KBM-7 (cell line): ENCODE results near the gene ASF1B.

Experiments
- DNase-seq: peaks from one replicate; pipeline ENCODE4 v3.0.0-alpha.2; 2015
- in situ Hi-C: fragments of 300-500 bp; cut with MboI; formaldehyde crosslinking; loops from 2 replicates; pipeline ENCODE4 v1.14.3; 2020; ENCODE audit warnings: low sequenced_read_pairs, low pct_unique_long_range_greater_than_20kb, mixed read lengths

Gene ASF1B

DNA sequence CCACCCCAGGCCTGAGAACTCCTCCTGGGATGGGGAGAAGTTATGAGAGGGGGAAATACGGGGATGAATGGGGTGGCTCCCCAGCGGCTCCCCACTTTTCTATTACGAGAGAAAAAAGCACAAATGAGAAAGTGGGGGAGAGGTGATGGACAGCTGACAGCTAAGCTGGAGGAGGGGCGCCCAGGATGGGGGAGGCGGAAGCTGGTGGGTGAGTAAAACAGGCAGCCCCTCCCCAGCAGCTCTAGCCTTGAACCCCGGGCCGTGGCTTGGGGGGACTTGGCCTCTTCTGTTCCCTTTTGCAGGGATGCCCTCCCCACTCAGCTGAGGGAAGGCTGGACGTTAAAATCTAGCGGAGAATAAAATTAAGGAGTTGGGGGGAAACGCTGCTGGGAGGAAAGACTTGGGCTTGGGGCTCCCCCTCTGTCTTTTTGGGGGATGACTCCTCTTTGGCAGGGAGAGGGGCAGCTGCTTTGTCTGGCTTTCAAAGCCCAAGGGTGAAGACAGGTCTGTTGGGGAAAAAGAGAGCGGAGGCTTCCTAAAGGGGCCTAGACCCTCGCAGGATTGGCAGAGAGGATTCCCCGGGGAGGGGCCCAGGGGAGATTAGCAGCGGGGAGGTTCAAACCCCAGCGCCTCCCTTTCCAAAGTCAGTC is 44.5 kb downstream of the ASF1B start:
- no peak for DNase-seq
- in situ Hi-C loops: no loop called here

DNA sequence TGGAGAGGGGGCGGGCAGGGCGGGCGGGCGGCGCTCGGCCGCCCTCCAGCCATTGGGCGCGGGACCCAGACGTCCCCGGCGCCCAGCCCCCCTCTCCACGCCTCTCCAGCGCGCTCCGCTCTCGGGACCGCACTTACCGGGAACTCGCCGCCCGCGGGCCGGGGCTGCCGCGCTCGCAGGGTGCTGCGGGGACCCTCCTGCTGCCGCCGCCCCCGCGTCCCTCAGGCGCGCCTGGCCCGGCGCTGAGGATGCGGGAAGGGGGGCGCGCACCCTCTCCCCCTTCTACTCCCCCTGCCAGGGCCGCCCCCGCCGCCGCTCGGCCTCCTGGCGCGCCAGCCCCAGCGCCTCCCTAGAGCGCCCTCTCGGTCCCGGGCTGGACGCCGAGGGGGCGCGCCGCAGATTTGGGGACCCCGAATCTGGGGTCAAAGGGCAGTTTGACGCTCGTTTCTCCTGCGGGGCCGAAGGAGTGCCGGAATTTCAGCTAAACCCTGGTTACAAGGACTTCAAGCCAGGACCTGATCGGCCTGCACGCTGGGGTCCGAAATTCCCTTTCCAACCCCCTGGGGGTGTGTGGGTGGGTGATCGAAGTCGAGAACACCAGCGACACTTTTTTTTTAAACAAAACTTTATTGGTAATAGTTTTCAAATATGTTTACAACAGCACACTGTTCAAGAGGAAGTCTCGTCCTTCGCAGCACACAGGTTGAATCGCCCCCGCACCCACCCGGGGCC is 45.1 kb downstream of the ASF1B start:
- DNase-seq: peak; percentile 86
- in situ Hi-C loops: no loop called here

DNA sequence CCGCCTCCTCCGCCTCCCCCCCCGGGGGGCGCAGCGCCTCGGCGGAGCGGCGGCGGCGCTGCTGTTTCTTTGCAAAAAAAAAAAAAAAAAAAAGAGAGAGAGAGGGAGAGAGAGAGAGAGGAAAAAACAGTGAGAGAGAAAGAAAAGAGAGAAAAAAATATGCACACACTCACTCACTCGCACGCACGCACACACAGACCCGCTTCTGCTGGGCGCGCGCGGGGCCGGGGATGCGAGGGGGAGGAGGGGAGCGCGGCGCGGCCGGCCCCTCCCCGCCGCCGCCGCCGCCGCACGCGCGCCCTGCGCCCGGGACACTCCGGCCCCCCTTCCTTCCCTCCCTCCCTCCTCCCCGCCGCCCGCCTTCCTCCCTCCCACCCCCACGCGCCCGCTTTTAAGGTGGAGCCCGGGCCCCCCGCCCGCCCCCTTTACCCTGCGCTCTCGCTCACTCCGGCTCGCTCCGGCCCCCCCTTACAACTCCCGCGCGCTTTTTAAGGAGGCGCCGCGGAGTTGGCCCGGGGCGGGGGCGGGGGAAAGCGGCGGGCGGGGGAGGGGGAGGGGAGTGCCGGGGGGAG is 45.8 kb downstream of the ASF1B start, which contains the start of gene SAMD1:
TSS of gene SAMD1 (minus strand) at position 243 of the 572 bp plus-strand sequence.
- in situ Hi-C loops: no loop called here
- DNase-seq: peak; percentile 48

DNA sequence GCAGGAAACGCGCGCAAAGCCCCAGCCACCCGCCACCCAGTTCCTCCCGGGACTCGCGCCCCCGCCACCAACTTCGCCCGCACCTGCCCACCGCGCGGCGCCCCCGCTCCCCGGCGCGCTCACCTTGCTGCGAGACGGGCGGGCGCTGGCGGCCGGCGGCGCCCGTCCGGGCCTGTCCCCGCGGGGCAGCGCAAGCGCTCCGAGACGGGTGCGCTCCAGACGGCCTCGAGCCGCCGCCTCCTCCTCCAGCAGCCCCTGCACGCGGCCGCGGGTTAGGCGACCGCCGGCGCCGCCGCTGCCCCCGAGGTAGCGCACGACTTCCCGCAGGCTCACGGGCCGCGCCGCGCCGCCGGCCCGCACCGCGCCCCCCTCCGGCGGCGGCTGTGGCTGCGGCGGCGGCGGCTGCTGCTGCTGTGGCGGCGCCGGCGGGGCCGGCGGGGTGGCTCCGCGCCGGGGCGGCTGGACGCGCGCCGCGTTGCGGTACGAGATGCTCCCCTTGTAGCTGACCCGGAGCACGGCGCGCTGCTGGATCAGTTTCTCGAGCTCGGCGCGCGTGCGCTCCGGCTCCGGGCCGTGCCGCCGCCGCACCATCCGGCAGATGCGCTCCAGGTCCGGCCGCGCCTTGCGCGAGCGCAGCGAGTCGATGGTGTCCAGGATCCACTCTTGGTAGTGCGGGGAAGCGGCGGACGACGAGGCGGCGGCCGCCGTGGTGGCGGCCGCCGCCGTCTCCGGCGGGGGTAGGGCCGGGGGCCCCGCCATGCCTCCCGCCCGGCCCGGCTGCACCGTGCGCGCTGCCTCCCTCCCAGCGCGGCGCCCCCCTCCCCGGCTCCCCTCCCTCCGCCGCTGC is 46.5 kb downstream of the ASF1B start:
- in situ Hi-C loops: no loop called here
- DNase-seq: peak; percentile 37

DNA sequence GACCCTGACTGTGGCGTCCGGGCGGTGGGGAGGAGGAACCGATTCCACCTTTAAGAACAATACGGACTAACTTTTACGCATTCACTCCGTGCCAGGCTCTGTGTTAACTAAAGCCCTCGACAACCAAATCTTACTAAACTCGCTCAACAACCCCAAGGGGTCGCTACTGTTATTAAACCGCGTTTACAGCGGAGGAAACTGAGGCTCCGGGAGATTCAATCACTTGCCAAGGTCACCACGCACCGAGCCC is 47.1 kb downstream of the ASF1B start:
- in situ Hi-C loops: no loop called here
- DNase-seq: no peak

DNA sequence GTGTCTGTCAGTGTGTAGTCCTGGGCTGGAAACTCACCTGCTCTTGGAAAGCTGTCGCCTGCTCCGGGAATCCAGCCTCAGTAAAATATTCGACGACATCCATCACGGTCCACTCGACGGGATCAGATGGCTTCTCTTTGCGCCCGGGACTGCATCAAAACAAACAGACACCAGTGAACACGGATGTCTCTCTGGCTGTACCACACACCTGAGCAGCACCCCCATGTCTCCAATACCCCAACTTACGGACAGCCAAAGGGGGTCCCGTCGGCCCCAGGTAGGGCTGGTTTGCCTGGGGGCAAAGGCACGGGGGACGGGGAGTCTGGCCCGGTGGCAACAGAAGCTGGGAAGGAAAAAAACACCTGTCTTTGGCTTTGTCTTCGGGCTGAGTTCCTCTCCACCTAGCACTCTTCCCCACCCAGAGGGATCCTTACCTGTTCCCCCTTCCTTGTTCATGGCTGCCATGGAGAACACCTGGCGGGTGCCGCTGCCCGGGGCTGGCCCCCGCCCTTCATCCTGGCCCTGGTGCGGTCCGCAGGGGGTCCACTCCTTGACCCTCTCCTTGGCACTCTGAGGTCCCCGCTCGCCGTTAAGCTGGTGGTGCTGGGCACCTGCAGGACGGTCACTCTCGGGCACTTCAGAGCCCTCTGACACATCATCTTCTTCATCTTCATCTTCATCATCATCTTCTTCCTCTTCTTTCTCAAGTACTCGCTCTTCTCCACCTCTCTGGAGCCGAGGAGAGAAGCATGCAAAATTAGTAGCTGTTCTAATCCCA is 47.6 kb downstream of the ASF1B start:
- in situ Hi-C loops: no loop called here
- DNase-seq: no peak

DNA sequence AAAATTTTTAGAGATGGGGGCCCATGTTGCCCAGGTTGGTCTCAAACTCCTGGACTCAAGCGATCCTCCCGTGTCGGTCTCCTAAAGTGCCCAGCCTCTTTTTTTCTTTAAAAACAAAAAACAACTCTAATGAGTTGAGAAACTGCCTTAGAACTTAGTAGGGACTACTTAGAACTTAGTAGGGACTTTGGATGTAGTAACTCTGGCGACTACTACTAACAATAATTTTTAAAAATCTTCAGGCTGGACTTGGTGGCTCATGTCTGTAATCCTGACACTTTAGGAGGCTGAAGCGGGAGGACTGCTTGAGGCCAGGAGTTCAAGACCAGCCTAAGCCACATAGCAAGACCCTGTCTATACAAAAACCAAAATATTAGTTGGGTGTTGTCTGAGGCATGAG is 50.3 kb downstream of the ASF1B start:
- in situ Hi-C loops: no loop called here

DNA sequence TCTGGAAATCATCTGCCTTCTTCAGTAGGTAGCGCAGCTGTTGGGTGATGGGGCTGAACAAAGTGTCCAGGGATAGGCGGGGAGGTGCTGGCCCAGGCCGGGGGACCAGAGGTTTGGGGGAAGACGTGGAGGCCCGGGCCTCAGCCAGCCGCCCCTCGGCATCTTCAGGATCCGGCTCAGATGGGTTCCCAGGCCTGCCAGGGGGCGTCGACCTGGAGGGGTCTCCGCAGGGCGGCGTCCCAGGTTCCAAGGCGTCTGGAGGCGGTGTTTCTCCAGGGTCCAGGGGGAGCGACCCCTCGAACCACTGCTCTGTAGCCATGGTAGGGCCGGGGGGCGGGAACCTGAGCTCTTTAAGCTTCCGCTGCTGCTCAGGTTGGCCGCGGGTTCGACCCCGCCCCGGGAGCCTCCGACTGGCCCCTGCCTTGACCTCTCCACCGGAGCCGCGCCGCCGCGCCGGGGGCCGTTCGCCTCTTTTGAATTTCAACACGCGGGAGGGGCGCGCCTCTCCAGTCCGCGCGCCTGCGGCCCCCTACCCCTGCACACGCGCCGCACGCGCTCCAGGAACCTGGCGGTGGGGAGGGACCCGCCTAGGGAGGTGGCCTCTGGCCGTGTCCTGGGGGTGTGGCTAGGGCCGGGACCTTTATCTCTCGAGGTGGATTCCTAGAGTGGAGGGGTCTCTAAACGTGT is 50.9 kb downstream of the ASF1B start, which contains the start of gene C19orf67:
TSS of gene C19orf67 (minus strand) at position 475 of the 687 bp plus-strand sequence. CDS start at position 319, 156 bp downstream.
- DNase-seq: no peak
- in situ Hi-C loops: no loop called here

More for the DNA sequence above, 50.3 kb downstream of the ASF1B start:
- no peak for DNase-seq

DNA sequence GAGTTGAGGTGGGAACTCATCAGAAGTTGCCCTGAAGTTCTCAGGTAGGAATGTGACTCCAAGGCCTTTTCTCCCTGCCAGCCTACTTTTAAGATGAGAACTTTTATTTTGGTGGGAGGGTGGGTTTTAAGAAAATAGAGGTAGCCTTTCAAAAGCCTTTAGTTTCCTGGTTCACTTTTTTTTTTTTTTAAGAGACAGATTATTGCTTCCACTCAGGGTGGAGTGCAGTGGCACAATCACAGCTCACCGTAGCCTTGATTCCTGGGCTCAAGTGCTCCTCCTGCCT is 53.8 kb downstream of the ASF1B start:
- in situ Hi-C loops: no loop called here
- no peak for DNase-seq

DNA sequence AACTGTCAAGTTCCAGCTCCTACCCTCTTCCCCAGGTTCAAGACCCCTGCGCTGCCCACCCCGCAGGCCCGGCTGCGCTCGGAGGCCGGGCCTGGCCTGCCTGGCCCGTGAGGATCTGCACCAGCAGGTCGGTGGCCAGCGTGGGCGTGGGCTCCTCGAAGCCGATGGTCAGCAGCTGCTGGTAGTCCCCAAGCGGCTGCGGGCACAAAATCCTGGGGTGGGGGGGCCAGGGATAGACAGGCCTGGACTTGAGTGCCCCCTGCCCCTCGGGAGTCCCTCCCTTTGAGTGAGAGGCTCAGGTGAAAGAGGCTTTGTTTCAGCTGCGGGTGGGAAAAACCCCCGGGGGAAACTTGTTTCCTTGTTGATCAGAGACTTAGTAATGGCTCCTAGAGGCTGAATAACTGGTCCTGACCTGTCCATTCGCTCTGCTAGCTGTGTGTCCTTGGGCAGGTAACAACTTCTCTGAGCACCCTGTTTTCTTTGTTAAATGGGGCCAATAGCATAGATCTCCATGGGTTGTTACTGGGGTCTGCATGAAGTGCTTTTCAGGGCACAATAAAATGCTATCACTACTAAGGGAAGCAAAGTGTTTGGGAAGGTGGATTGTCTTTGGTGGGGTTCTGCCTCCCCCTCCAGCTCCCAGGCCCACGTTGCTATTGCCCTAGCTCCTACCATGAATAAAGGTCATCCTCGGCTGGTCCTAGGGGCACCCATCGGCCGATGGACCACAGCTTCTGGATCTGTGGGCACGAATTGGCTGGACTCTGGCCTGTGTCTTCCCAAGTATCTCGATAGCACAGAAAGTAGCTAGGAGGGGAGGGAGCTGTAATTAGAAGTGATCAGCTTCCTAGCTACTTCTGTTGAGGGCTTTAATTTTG is 54.4 kb downstream of the ASF1B start:
- no peak for DNase-seq
- in situ Hi-C loops: no loop called here

DNA sequence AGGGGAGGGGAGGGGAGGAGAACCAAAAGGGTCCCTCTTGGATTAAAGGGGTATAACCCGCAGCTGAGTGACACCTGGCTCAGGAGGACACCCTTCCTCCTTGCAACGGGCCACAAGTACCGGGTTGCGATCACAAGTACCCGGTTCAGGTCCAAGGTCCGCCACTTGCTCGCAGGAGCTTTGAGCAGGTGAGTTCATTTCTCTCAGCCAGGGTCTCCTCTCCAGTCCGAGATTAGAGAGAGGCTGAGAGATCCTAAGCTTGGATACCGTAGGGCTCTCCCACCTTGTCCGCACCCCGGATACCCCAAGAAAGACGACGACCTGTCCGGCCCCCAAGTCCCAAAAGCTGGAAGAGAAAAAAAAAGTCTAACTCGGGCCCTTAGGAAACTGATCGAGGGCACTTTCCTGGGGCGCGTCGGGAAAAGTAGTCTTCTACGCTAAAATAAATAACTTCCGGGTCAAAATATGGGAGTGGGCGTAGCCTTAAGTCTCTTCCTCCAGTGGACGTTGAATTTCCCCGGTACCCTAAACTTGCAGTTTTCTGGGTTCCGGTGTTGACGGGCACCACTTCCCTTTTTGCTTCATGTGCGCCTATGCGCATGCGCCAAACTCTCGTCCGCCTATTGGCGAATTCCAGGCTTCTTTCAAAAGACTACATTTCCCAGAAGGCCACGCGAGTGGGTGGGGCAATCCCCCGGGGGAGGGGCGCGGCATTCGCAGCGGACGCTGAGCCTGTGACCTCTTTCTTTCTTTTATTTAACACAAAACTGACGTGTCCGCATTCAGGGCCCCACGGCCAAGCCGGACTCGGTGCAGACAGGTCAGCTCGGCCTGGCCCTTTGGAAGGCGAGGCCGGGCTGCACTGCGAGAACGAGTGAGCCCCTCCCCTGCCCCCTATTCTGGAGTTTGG is 55.2 kb downstream of the ASF1B start:
- peak; percentile 99 for DNase-seq
- in situ Hi-C loops: no loop called here

DNA sequence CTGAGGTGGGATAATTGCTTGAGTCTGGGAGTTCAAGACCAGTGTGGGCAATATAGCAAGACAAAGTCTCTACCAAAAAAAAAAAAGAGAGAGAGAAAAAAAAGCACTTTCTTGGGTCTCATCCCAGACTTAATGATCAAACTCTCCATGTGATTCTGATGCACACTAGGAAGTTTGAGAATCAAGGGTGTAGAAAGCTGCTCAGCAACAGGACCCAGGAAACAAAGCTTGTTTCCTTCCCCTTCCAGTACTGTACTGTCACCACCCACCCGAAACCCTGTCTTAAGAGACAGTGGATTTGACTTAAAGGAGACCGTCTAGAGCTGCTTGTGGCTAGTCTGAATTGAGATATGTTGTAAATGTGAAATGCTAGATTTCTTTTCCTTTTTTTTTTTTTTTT is 58.0 kb downstream of the ASF1B start:
- no peak for DNase-seq
- in situ Hi-C loops: no loop called here

DNA sequence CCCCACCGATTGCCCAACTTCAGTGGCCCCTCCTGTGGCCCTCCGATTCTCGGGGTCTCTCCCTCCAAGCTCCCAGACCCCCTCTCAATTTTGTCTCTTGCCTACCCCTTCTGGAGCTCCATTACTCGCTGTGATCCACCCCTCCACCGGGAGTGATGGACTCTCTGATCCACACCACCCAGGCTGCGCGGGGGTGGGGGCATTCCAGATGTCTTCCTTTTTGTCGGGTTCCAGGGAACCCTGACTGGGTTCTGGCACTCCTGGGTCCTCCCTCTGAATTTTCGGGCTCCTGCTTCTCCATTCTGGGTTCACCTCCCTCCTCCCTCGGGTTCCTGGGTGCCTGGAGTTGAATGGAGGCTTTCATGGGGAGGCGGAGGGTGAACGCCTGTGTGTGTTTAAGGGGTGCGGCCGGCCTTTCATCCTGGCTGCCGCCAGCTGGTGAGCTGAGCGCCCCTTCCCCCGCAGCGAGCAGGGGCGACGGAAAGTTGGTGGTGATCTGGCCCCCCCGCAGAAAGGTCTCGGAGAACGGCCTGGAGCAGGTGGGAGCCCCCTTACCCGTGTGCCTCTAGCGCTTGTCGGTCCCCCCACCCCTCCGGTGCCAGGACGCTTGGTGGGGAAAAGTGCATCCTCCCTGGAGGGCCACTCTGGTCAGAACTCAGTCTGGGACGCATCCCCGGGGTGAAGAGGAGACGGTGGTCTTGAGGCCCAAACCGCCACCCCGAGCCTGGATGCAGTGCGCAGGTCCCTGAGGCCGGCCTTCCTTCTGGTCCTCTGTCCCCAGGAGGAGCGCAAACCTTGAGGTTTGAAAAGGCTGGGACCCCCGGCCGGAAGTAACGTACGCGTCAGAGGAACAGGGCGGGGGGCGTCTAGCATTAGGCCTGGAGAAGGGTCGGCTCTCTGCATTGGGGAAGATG is 62.2 kb downstream of the ASF1B start:
- no peak for DNase-seq
- in situ Hi-C loops: loop anchor here (25.0 kb wide), 1 partner anchor 187 kb away; the partner anchor contains the start of gene NANOS3

DNA sequence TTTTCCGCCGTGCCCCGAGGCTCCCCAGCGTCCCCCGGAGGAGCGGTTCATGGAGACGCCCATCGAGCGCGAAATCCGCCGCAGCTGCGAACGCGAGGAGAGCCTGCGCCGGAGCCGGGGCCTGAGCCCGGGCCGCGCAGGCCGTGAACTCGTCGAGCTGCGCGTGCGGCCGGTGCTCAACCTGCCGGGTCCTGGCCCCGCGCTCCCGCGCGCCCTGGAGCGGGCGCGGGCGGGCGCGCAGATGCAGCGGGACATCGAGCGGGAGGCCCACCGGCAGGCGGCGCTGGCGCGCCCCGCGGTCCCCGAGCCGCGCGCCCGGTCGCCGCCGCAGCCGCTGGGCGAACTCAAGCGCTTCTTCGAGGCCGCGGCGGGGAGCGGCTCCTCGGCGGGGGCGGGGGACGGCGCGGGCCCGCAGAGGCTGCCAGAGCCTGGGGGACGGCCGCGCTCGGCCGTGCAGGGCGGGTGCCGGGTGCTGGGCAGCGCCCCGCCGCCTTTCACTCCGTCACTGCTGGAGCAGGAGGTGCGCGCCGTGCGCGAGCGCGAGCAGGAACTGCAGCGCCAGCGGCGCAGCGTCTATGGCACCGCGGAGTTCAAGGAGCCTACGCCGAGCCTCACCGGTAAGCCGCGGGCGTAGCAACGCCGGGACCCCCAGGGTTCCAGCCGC is 63.0 kb downstream of the ASF1B start:
- in situ Hi-C loops: loop anchor here (25.0 kb wide), 1 partner anchor 186 kb away; the partner anchor contains the start of gene NANOS3

More for the DNA sequence above, 63.0 kb downstream of the ASF1B start:
- peak; percentile 72 for DNase-seq
